ENCODE data around the gene NOD1.

NOD1 gene

GRCh38 chr7:30451539-30452279, 26.9 kb downstream of the NOD1 start:
- no peak for DNase-seq
- intact Hi-C loops (cut with DNase I): no loop called here

- DNase-seq: peak in 1 of 10 donors; percentile 71
- intact Hi-C loops (cut with DNase I): no loop called here
Observed at GRCh38 chr7:30450983-30451497, 27.5 kb downstream of the NOD1 start.

- DNase-seq: no peak
- intact Hi-C loops (cut with DNase I): no loop called here
Observed at GRCh38 chr7:30450240-30450982, 28.2 kb downstream of the NOD1 start.

- intact Hi-C loops (cut with DNase I): no loop called here
- DNase-seq: no peak
Observed at GRCh38 chr7:30448461-30449189, 30.0 kb downstream of the NOD1 start.

GRCh38 chr7:30447466-30447865, 31.1 kb downstream of the NOD1 start:
- intact Hi-C loops (cut with DNase I): no loop called here

GRCh38 chr7:30446266-30446665, 32.3 kb downstream of the NOD1 start:
- intact Hi-C loops (cut with DNase I): no loop called here
- DNase-seq: no peak

More at GRCh38 chr7:30447466-30447865, 31.1 kb downstream of the NOD1 start:
- DNase-seq: no peak

GRCh38 chr7:30445770-30446169, 32.8 kb downstream of the NOD1 start:
- intact Hi-C loops (cut with DNase I): no loop called here
- DNase-seq: peak in 5 of 10 donors; percentile 34 to 91 (median 44)

GRCh38 chr7:30437823-30438574, 40.6 kb downstream of the NOD1 start:
- intact Hi-C loops (cut with DNase I): no loop called here
- peak in 1 of 10 donors; percentile 25 for DNase-seq

GRCh38 chr7:30436518-30436917, 42.1 kb downstream of the NOD1 start:
- intact Hi-C loops (cut with DNase I): no loop called here

GRCh38 chr7:30436046-30436445, 42.5 kb downstream of the NOD1 start:
- intact Hi-C loops (cut with DNase I): no loop called here

More at GRCh38 chr7:30436518-30436917, 42.1 kb downstream of the NOD1 start:
- DNase-seq: peak in 1 of 10 donors; percentile 21

GRCh38 chr7:30434140-30434799, 44.3 kb downstream of the NOD1 start:
- intact Hi-C loops (cut with DNase I): no loop called here
- DNase-seq: peak in 1 of 10 donors; percentile 16

More at GRCh38 chr7:30436046-30436445, 42.5 kb downstream of the NOD1 start:
- peak in 1 of 10 donors; percentile 86 for DNase-seq

GRCh38 chr7:30433506-30433905, 45.1 kb downstream of the NOD1 start:
- intact Hi-C loops (cut with DNase I): no loop called here
- DNase-seq: no peak

GRCh38 chr7:30433082-30433481, 45.5 kb downstream of the NOD1 start:
- intact Hi-C loops (cut with DNase I): no loop called here
- peak in 4 of 10 donors; percentile 18 to 45 (median 28) for DNase-seq

GRCh38 chr7:30430777-30431176, 47.8 kb downstream of the NOD1 start:
- intact Hi-C loops (cut with DNase I): no loop called here
- DNase-seq: no peak

- intact Hi-C loops (cut with DNase I): no loop called here
- no peak for DNase-seq
Observed at GRCh38 chr7:30430276-30430675, 48.3 kb downstream of the NOD1 start.

- intact Hi-C loops (cut with DNase I): no loop called here
- no peak for DNase-seq
Observed at GRCh38 chr7:30429156-30429530, 49.4 kb downstream of the NOD1 start.

- DNase-seq: no peak
- intact Hi-C loops (cut with DNase I): no loop called here
Observed at GRCh38 chr7:30428246-30429155, 50.1 kb downstream of the NOD1 start.

- no peak for DNase-seq
- intact Hi-C loops (cut with DNase I): no loop called here
Observed at GRCh38 chr7:30427296-30428070, 51.1 kb downstream of the NOD1 start.

All from posterior cingulate gyrus (tissue), 11 donors.